Nephron progenitor cell (in vitro differentiated cells): Measurements from ENCODE around the gene SOX8.

Source experiments
- DNase-seq: peaks from one replicate; pipeline ENCODE4 v3.0.0; 2021
- H3K27ac Mint-ChIP-seq: 2 replicates; pipeline ENCODE4 v1.8.0; 2021; ENCODE audit warnings: mild to moderate bottlenecking, moderate library complexity, mixed read lengths
- H3K27me3 Mint-ChIP-seq: 2 replicates; pipeline ENCODE4 v1.8.0; 2021; ENCODE audit warnings: mild to moderate bottlenecking, low read depth, mixed read lengths; ENCODE audit not compliant: poor library complexity
- H3K36me3 Mint-ChIP-seq: 2 replicates; pipeline ENCODE4 v1.8.0; 2021; ENCODE audit warnings: low read depth, mixed read lengths
- H3K4me1 Mint-ChIP-seq: 2 replicates; pipeline ENCODE4 v1.8.0; 2021; ENCODE audit warnings: mixed read lengths
- H3K4me3 Mint-ChIP-seq: 2 replicates; pipeline ENCODE4 v1.8.0; 2021; ENCODE audit warnings: mild to moderate bottlenecking, moderate library complexity, mixed read lengths
- H3K9me3 Mint-ChIP-seq: 2 replicates; pipeline ENCODE4 v1.8.0; 2021; ENCODE audit warnings: mild to moderate bottlenecking, moderate library complexity, mixed read lengths
- CTCF ChIP-seq: fragments of 200-600 bp; sonication (generic); IDR thresholded peaks from 2 replicates; pipeline ENCODE4 v1.5.0; 2021; ENCODE audit warnings: antibody characterized with exemption

The SOX8 gene

GRCh38 chr16:976389-976931 is 5.1 kb upstream of the SOX8 start:
- no peak for DNase-seq
- peaks cover 17% of the 10 kb centered on the region for H3K27me3 Mint-ChIP-seq
- TF ChIP-seq CTCF = no peak
- H3K36me3 Mint-ChIP-seq = no peaks in the 10 kb centered on the region
- H3K4me1 Mint-ChIP-seq = peaks cover 53% of the 10 kb centered on the region
- H3K27ac Mint-ChIP-seq = peak overlapping the region; percentile 23
- H3K9me3 Mint-ChIP-seq = no peaks in the 10 kb centered on the region
- no peak overlapping the region for H3K4me3 Mint-ChIP-seq

GRCh38 chr16:977081-977701 is 4.4 kb upstream of the SOX8 start:
- TF ChIP-seq CTCF = no peak
- Mint-ChIP-seq H3K27me3 (peaks cover 16% of the 10 kb centered on the region), H3K36me3 (no peaks in the 10 kb centered on the region), H3K4me1 (peaks cover 47% of the 10 kb centered on the region), H3K9me3 (no peaks in the 10 kb centered on the region), H3K27ac (no peak overlapping the region), H3K4me3 (no peak overlapping the region)
- DNase-seq = peak; percentile 48

- no peak for TF ChIP-seq CTCF
- H3K36me3 Mint-ChIP-seq = no peaks in the 10 kb centered on the region
- peaks cover 51% of the 10 kb centered on the region for H3K4me1 Mint-ChIP-seq
- H3K27ac Mint-ChIP-seq = no peak overlapping the region
- peak overlapping the region; percentile 27 for H3K4me3 Mint-ChIP-seq
- no peaks in the 10 kb centered on the region for H3K9me3 Mint-ChIP-seq
- H3K27me3 Mint-ChIP-seq = peaks cover 22% of the 10 kb centered on the region
- DNase-seq = no peak
Measured at GRCh38 chr16:977896-978295, 3.7 kb upstream of the SOX8 start.

- Mint-ChIP-seq H3K9me3 (no peaks in the 10 kb centered on the region), H3K36me3 (no peaks in the 10 kb centered on the region), H3K4me1 (peaks cover 50% of the 10 kb centered on the region), H3K27me3 (peaks cover 27% of the 10 kb centered on the region), H3K27ac (no peak overlapping the region), H3K4me3 (peak overlapping the region; percentile 27)
- no peak for DNase-seq
- TF ChIP-seq CTCF = no peak
Measured at GRCh38 chr16:978403-978802, 3.2 kb upstream of the SOX8 start.

GRCh38 chr16:979147-979546 is 2.4 kb upstream of the SOX8 start:
- DNase-seq = no peak
- Mint-ChIP-seq H3K36me3 (no peaks in the 10 kb centered on the region), H3K27ac (no peak overlapping the region), H3K27me3 (peaks cover 24% of the 10 kb centered on the region), H3K9me3 (no peaks in the 10 kb centered on the region), H3K4me3 (no peak overlapping the region), H3K4me1 (peaks cover 45% of the 10 kb centered on the region)
- no peak for TF ChIP-seq CTCF
